Liver (tissue), 9 donors: ENCODE measurements around the gene ST7. TPM values are rescaled to one million over a fixed set of nuclear protein-coding genes. Genes with fewer than 3 reads are reported as not detected.

Experiments
- DNase-seq: peaks from one replicate; pipeline ENCODE4 v3.0.0-alpha.2; 2017; ENCODE audit warnings: low spot score
- H3K27ac ChIP-seq, 2 donors: one replicate each; pipeline ENCODE4 v1.7.0; 2013; ENCODE audit warnings: inconsistent platforms in 2 of 2, low read length in 2 of 2, control low read depth in 1 of 2, low read depth in 1 of 2, mild to moderate bottlenecking in 1 of 2
- H3K27me3 ChIP-seq, 4 donors: one replicate each; pipeline versions ENCODE4 v1.6.1 to v1.7.0; 2013; ENCODE audit warnings: low read length in 3 of 4, inconsistent platforms in 1 of 4, mild to moderate bottlenecking in 1 of 4, moderate library complexity in 1 of 4; ENCODE audit not compliant: control insufficient read depth in 4 of 4, insufficient read depth in 4 of 4
- H3K36me3 ChIP-seq, 4 donors: one replicate each; pipeline versions ENCODE4 v1.6.1 to v1.7.0; 2013; ENCODE audit warnings: low read length in 3 of 4, mild to moderate bottlenecking in 3 of 4, low read depth in 1 of 4, moderate library complexity in 1 of 4; ENCODE audit not compliant: control insufficient read depth in 4 of 4, insufficient read depth in 3 of 4
- H3K4me1 ChIP-seq, 4 donors: one replicate each; pipeline versions ENCODE4 v1.6.1 to v1.7.0; 2013; ENCODE audit warnings: low read length in 3 of 4, mild to moderate bottlenecking in 3 of 4, moderate library complexity in 1 of 4; ENCODE audit not compliant: control insufficient read depth in 4 of 4, insufficient read depth in 4 of 4
- H3K4me3 ChIP-seq, 3 donors: one replicate each; pipeline versions ENCODE4 v1.6.1 to v1.7.0; 2013; ENCODE audit warnings: low read length in 3 of 3, control low read depth in 1 of 3, low read depth in 1 of 3, mild to moderate bottlenecking in 1 of 3
- H3K9ac ChIP-seq, 2 donors: one replicate each; pipeline ENCODE4 v1.7.0; 2013; ENCODE audit warnings: low read length in 2 of 2, mild to moderate bottlenecking in 2 of 2, moderate library complexity in 2 of 2, control low read depth in 1 of 2, low read depth in 1 of 2
- H3K9me3 ChIP-seq, 4 donors: one replicate each; pipeline versions ENCODE4 v1.6.1 to v1.7.0; 2013; ENCODE audit warnings: low read length in 3 of 4; ENCODE audit not compliant: control insufficient read depth in 4 of 4
- ATF3 ChIP-seq: IDR thresholded peaks from 2 replicates; pipeline ENCODE4 v1.6.1; 2016; ENCODE audit warnings: antibody characterized with exemption
- EGR1 ChIP-seq, 2 donors: IDR thresholded peaks; 2 replicates each; pipeline ENCODE4 v1.6.1; 2016 to 2018; ENCODE audit warnings: antibody characterized with exemption in 2 of 2, low read depth in 2 of 2
- FOXA1 ChIP-seq: IDR thresholded peaks from 2 replicates; pipeline ENCODE4 v1.6.1; 2016; ENCODE audit warnings: antibody characterized with exemption
- FOXA2 ChIP-seq: IDR thresholded peaks from 2 replicates; pipeline ENCODE4 v1.6.1; 2016; ENCODE audit warnings: antibody characterized with exemption
- GABPA ChIP-seq, 2 donors: IDR thresholded peaks in 1 of 2; conservative IDR thresholded peaks in 1 of 2; 2 replicates each; pipeline ENCODE4 v1.6.1; 2016; ENCODE audit warnings: antibody characterized with exemption in 2 of 2, mild to moderate bottlenecking in 1 of 2, moderate library complexity in 1 of 2
- RXRA ChIP-seq, 2 donors: IDR thresholded peaks; 2 replicates each; pipeline ENCODE4 v1.6.1; 2017 to 2018; ENCODE audit warnings: antibody characterized with exemption in 2 of 2, mild to moderate bottlenecking in 1 of 2
- SP1 ChIP-seq: IDR thresholded peaks from 2 replicates; pipeline ENCODE4 v1.6.1; 2018; ENCODE audit warnings: antibody characterized with exemption, mild to moderate bottlenecking
- TAF1 ChIP-seq: conservative IDR thresholded peaks from 2 replicates; pipeline ENCODE4 v1.6.1; 2016; ENCODE audit warnings: antibody characterized with exemption, mild to moderate bottlenecking
- ZBTB33 ChIP-seq: IDR thresholded peaks from 2 replicates; pipeline ENCODE4 v1.6.1; 2016; ENCODE audit warnings: antibody characterized with exemption
- WGBS: extraction: QIAGEN DNeasy Blood & Tissue Kit; methylation state at CpG from one replicate; pipeline ENCODE4 v1.1.7; 2013; 5-methylcytosine and 5-hydroxymethylcytosine counted together
- polyA plus RNA-seq, 2 donors: library from polyadenylated mRNA; stranded (reverse) in 1 of 2; unstranded in 1 of 2; fragments of 200-250 nt in 1 of 2; fragments of >200 nt in 1 of 2; fragmentation: Nextera tagmentation in 1 of 2; extraction: Ambion mirVana in 1 of 2; gene quantifications; one replicate each; pipeline versions ENCODE4 v1.2.1 to v1.2.3, GENCODE V29; 2013 to 2015
- total RNA-seq, 2 donors: library from RNA; depleted of rRNA; stranded (reverse); fragments of >200 nt; gene quantifications; one replicate each; pipeline ENCODE4 v1.2.3, GENCODE V29; 2014
- TF ChIP-seq, protein P1 (sequence below): IDR thresholded peaks from 2 replicates; pipeline ENCODE4 v1.6.1; 2016; ENCODE audit warnings: antibody characterized with exemption
- donor health status: healthy.
- donor health status: healthy.
- donor health status: healthy.
- donor health status: healthy.
- donor health status: healthy.

The ST7 gene
- total and polyA plus RNA-seq, 4 donors = 13.5 to 30.7 (median 22.6) TPM

DNA sequence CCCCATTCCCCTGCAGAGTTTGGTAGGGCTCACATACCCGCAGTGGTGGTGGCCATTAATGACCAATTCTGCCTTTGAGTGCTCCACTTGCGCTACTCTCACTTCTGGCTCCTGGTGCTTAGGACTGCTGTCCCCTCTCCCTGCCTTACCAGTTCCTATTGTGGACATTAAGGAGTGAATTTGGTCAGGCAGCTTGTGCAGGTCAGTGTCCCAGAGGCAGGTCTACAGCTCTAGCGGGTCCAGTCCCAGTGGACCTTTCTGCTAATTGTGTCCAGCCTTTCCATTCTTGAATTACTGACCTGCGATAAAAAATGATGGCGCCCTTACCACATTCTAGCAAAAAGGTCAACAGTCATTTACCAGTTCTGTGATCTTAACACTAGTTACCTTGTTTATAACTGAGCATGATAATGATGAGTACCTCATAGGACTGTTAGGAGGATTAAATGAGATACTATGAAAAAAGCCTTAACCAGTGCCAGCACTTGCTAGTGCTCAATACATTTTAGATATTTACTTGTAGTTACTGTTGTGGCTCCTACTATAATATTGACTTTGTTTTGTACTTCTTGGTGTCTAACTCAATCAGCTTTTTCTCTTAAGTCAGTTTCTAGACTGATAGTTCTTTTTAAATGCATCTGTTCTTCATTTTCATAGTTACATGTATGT lies 14.1 kb downstream of the ST7 start:
- DNase-seq = no peak
- 97% methylated on average over 5 of the region's 5 CpGs for WGBS
- no peak overlapping the region for H3K9ac ChIP-seq
- H3K27me3 ChIP-seq = no peaks in the 10 kb centered on the region
- no peaks in the 10 kb centered on the region for H3K9me3 ChIP-seq
- no peak overlapping the region for H3K4me3 ChIP-seq
- H3K4me1 ChIP-seq = peaks cover 2 to 21% (median 5%) of the 10 kb centered on the region in 4 donors
- H3K36me3 ChIP-seq = no peaks in the 10 kb centered on the region
- TF ChIP-seq FOXA1 = no peak
- no peak for TF ChIP-seq GABPA (IDR thresholded peaks at IDR 0.05 in 1 of 2, conservative IDR thresholded peaks at IDR 0.05 in 1 of 2)
- TF ChIP-seq EGR1 (IDR thresholded peaks at IDR 0.05; ENCODE audit: low read depth in 2 of 2) = no peak
- no peak for TF ChIP-seq ZBTB33
- TF ChIP-seq SP1 = no peak
- TF ChIP-seq FOXA2 = no peak
- no peak overlapping the region for H3K27ac ChIP-seq

- TF ChIP-seq RXRA (IDR thresholded peaks at IDR 0.05) = no peak
- TF ChIP-seq TAF1 = no peak
- TF ChIP-seq, protein P1, sequence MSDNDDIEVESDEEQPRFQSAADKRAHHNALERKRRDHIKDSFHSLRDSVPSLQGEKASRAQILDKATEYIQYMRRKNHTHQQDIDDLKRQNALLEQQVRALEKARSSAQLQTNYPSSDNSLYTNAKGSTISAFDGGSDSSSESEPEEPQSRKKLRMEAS = no peak
- Histone ChIP-seq H3K9ac (no peak overlapping the region), H3K36me3 (no peaks in the 10 kb centered on the region), H3K4me1 (peaks cover 2 to 21% (median 5%) of the 10 kb centered on the region in 4 donors), H3K27ac (no peak overlapping the region), H3K27me3 (no peaks in the 10 kb centered on the region), H3K9me3 (no peaks in the 10 kb centered on the region), H3K4me3 (no peak overlapping the region)
- 88% methylated on average over 1 of the region's 1 CpG for WGBS
- DNase-seq = no peak
These were observed 14.7 kb downstream of the ST7 start for GRCh38 chr7:116967983-116968382.

DNA sequence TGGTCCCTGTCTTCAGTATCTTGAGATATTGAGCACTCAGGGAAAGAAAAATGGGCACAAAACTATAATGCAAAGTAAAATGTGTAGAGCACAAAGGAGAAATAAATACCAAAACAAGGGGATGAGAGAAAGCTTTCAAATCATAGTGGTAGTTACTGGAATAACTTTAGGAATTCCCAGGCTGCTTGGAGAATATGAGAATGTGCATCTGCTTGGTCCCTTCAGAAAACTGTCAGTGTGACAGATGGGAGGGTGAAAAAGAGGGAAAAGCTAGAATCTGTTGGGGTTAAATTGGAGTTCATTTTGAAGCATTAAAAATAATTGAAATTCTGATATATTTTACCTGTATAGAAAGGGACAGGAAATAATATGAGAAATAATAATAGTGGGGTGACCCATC lies 15.3 kb downstream of the ST7 start:
- H3K36me3 ChIP-seq = no peaks in the 10 kb centered on the region
- H3K27me3 ChIP-seq = no peaks in the 10 kb centered on the region
- no peak for DNase-seq
- H3K9me3 ChIP-seq = no peaks in the 10 kb centered on the region
- TF ChIP-seq ATF3 (no peak), EGR1 (IDR thresholded peaks at IDR 0.05; ENCODE audit: low read depth in 2 of 2) (no peak)
- TF ChIP-seq, protein P1 = no peak
- H3K27ac ChIP-seq = no peak overlapping the region
- H3K9ac ChIP-seq = no peak overlapping the region
- peaks cover 2 to 21% (median 5%) of the 10 kb centered on the region in 4 donors for H3K4me1 ChIP-seq
- H3K4me3 ChIP-seq = no peak overlapping the region
